ENCODE results near the gene SIGLEC5. TPM values are rescaled to one million over a fixed set of nuclear protein-coding genes. Genes with fewer than 3 reads are reported as not detected.

Gene SIGLEC5
- total RNA-seq, 4 donors from 2014 or later: 1.3 to 3.0 (median 2.5) TPM; not detected in 1

DNA sequence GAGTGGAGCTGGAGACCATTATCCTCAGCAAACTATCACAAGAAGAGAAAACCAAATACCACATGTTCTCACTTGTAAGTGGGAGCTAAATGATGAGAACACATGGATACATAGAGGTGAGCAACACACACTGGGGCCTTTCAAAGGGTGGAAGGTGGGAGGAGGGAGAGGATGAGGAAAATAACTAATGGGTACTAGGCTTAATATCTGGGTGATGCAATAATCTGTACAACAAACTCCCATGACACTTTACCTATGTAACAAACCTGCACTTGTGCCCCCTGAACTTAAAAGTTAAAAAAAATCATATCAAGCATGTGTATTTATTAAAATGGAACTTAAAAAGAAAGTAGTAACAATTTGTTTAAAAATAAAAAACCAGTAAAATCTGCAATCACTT is 11.4 kb upstream of the SIGLEC5 start:
- TF ChIP-seq CTCF (IDR thresholded peaks at IDR 0.05; ENCODE audit: low read depth): no peak

DNA sequence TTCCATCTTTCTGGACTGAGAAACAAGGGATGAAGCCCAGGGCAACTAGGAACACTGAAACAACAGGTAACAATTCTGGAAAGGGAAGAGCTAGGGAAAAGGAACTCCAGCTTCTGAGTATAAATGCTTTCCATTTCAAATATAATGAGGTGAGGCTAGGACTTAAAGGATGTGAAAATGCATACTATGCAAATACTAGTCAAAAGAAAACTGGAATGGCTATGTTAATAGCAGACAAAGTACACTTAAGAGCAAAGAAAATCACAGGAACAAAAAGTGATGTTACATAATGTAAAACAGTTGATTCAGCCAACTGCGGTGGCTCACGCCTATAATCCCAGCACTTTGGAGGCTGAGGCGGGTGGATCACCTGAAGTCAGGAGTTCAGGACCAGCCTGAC is 10.2 kb upstream of the SIGLEC5 start:
- no peak for TF ChIP-seq CTCF (IDR thresholded peaks at IDR 0.05; ENCODE audit: low read depth)

DNA sequence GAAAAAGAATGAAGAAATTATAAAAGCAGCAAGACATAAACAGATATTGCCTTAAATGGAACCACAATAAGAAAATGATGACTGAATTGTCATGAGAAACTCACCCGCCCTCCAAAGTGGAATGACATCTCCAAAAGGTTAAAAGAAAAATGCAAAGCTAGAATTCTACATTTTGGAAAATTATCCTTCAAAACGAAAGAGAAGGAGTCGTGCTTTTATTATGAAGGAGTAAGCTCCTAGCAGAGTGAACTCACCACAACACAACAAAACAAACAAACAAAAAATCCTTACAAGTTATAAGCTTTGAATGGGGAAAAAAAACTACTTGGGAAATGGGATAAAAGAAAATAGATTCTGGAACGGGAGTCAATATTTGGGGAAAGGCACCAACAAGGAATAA is 9.7 kb upstream of the SIGLEC5 start:
- TF ChIP-seq CTCF (IDR thresholded peaks at IDR 0.05; ENCODE audit: low read depth): no peak

GRCh38 chr19:51637362-51637978 is 7.3 kb upstream of the SIGLEC5 start:
- TF ChIP-seq CTCF (IDR thresholded peaks at IDR 0.05; ENCODE audit: low read depth): no peak

GRCh38 chr19:51632126-51632525 is 1.9 kb upstream of the SIGLEC5 start:
- TF ChIP-seq CTCF (IDR thresholded peaks at IDR 0.05; ENCODE audit: low read depth): no peak

- TF ChIP-seq CTCF (IDR thresholded peaks at IDR 0.05; ENCODE audit: low read depth): no peak
These were observed 1.9 kb downstream of the SIGLEC5 start for GRCh38 chr19:51628153-51628939.

DNA sequence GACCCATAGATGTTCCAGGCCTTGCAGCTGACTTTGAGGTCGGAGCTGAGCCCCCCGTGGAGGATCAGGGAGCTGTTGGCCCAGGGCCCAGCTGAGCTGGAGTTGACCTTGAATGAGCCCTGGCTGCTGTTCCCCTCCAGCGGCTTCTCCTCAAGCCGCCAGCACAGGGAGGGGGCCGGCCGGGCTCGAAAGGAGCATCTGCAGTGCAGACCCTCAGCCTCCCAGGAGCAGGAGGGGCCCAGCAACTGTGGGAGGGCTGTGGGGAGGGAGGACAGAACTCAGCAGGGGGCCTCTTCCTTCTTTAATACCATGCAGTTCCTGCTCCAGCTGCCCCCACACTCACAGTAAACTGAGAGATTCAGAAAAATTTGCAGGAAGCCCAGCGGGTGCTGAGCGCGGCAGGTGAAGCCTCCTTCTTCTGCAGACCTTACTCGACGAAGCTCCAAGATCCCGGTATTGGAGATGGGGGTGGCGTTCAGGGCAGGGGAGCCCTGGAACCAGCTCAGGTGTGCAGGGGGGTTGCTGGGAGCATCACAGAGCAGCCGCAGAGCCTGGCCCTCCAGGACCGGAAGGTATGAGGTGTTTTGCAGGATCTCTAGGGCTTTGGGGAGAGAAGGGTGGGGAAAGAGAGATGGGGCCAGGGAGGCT is 2.6 kb downstream of the SIGLEC5 start:
- TF ChIP-seq CTCF (IDR thresholded peaks at IDR 0.05; ENCODE audit: low read depth): no peak

Measured in subcutaneous adipose tissue (tissue), 4 donors.